Subcutaneous adipose tissue (tissue), 4 donors: ENCODE data around the gene DQX1. TPM values are rescaled to one million over a fixed set of nuclear protein-coding genes. Genes with fewer than 3 reads are reported as not detected.

Experiments
- CTCF ChIP-seq: fragments of 450-650 bp; IDR thresholded peaks from one replicate; pipeline ENCODE4 v1.5.1; 2016; ENCODE audit warnings: low read depth, mild to moderate bottlenecking, control low read depth, antibody characterized with exemption, moderate library complexity
- total RNA-seq, 4 donors: library from RNA; depleted of rRNA; stranded (reverse); fragments of >200 nt; gene quantifications; one replicate each; pipeline ENCODE4 v1.1.0, GENCODE V29; 2016

The DQX1 gene
- total RNA-seq, 4 donors from 2014 or later = not detected

GRCh38 chr2:74499267-74499939, 26.6 kb downstream of the DQX1 start, which contains the start of gene LBX2:
TSS of gene LBX2 (minus strand) at chr2:74499603. CDS start at chr2:74499537, 66 bp downstream.
- TF ChIP-seq CTCF = no peak

- no peak for TF ChIP-seq CTCF
Observed at GRCh38 chr2:74498500-74499266, 27.3 kb downstream of the DQX1 start.

- no peak for TF ChIP-seq CTCF
Observed at GRCh38 chr2:74497777-74498499, 28.1 kb downstream of the DQX1 start.

GRCh38 chr2:74496997-74497776, 28.8 kb downstream of the DQX1 start:
- TF ChIP-seq CTCF = no peak

- no peak for TF ChIP-seq CTCF
Observed at GRCh38 chr2:74495440-74495839, 30.6 kb downstream of the DQX1 start.

- no peak for TF ChIP-seq CTCF
Observed at GRCh38 chr2:74493546-74493945, 32.5 kb downstream of the DQX1 start.
